HG02678 (cell line): Measurements from ENCODE around the gene SPATA7.

Experiments
- ATAC-seq: cut with Tn5 transposase; IDR thresholded peaks from one replicate; pipeline ENCODE4 v1.9.1; 2021; ENCODE audit warnings: mild to moderate bottlenecking, moderate library complexity; ENCODE audit not compliant: unreplicated experiment

The SPATA7 gene

DNA sequence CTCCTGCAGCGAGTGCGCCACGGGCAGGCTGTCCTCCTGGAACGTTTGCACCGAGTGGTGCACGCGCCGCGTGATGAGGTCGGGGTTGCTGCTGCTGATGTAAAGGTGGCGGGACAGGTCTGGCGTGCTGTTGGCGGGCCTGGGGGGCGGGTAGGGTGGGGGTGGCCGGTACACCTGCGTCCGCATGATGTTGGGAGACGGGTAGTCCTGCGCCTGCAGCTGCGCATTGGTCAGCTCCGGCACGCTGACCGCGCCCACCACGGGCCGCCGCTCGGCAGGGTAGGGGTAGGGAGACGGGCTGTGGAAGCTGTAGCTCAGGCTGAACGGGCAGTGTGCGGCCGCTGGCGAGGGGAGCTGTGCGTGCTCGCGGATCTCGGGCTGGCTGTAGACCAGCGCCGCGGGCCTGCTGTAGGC, 94.1 kb downstream of the SPATA7 start:
- ATAC-seq = no peak

DNA sequence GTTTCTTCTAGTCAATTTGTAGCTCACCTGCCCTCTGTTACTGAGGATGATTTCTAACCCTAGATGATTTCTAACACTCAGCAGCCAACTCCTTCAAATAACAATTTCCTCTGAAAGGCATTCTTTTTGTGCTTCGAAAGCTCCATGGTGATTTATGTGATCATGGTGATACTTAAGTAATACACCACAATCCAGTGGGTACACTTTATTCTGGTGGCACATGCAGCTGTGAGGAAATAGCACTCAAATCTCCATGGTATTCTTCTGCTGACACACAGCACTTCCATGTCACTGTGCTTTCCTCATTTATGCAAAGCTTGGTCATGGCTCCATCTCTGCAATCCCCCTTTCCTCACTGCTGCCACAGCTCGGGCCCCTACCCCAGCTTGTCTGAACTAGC, 95.6 kb downstream of the SPATA7 start:
- ATAC-seq = no peak

DNA sequence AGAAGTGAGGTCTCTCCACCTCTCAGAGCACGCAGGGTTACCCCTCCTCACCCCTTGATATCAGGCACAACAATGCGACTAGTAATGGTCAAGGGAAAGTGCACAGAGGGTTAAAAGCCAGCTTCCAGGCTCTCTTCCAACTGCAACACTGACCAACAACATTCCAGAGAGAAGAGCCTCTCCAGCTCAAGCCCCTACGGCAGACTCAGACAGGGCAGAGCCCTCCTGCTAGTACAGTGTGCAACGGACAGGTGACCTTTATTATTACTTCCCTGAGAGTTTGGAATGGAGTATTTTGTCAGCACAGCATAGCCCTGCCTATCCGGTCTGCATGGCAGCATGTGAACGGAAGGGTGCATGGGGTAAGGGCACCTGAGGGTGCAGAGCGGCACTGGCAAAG, 96.3 kb downstream of the SPATA7 start:
- no peak for ATAC-seq

DNA sequence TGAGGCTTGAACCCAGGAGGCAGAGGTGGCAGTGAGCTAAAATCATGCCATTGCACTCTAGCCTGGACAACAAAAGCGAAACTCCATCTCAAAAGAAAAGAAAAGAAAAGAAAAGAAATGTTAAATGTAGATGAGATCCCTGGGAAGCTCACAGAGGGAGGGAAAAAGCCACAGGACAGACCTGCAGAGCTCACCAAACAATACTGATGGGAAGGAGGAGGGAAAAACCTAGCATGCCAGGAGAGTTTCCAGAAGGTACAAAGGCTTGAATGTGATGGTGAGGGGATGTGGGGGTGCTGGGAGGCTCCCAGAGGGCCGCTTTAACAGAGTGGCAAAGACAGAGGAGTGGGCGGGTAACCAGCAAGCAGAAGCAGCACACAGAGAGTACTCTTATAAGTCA, 97.1 kb downstream of the SPATA7 start:
- ATAC-seq = no peak
